Kidney tubule cell (primary cell): ENCODE data around the gene NKAIN2.
A peak's percentile ranks its signal among the peaks of the same experiment; 100 is the strongest.
"Not testable (repeated sequence)": the region's sequence is repeated elsewhere in the genome, so short reads cannot be mapped to it uniquely, and the experiment has no call there.

Experiments
- DNase-seq: peaks from one replicate; pipeline ENCODE4 v3.0.0-alpha.2; 2018; ENCODE audit warnings: low spot score

The NKAIN2 gene

DNA sequence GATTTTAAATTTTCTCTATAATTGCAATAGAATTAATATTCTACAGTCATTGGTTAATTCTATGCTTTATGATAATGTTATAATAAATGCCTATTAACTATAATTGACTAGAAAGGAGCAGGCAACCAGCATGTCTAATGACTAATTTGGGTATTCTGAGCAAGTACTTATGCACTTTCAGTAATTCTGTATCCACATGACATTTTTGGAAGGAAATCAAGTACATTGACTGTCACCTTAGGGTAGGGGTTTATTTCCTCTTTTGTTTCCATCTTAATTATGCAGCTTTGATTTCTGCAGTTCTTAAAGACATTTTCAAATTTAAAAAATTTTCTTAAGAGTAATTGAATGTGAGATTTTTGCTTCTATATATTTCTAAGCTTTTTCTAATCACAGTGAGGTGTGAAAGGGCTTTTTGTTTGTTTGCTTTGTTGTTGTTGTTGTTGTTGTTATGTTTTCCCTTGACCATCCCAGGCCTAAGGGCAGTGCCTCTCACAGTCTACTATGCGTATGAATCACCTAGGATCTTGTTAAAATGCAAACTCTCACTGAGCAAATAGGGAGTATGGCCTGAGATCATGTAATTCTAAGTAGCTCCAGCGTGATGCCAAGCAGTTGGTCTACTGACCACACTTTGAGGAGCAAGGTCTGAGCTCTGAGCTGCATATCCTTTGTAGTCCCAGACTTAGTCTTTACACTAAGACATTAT lies 691.4 kb downstream of the NKAIN2 start:
- peak; percentile 12 for DNase-seq

DNA sequence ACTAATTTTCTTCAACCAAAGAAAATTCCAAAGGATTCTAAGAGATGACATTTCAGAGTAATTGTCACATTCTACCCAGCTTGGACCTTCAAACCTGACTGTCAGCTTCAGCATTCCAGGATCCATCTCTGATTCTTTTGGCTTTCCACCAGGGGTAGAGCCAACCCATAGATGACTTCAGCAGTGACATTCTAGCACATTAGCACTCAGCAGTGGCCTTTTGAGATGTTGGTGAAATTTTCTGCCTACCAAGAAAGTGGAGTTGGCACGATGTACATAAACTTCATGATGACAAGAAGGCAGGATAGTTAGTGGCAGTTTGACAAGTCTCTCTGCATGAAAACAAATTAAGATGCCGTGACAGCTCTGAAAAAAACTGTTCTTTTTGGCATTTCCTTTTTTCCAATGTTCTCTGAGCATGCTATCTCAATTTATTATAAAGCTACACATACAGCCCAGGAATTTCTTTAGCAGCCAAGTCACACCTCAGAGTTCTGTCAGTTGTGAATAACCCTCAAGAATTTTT lies 692.1 kb downstream of the NKAIN2 start:
- no peak for DNase-seq

DNA sequence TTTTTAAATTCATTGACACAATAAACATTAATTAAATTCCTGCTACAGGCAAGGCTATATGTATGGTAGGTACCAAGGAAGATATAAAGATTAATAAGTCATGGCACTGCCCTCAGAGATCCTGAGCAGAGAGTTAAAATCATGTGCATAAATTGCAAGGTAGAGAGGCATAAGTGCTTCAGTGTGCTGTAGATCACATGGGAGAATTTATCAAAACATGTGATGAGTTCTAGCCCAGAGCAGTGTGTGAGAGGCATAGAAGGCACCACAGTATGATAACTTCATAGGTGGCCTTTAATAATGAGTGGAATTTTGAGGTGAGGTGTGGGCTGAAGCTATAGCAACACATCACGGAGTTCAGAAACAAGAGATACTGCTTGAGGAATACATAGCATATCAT lies 692.7 kb downstream of the NKAIN2 start:
- no peak for DNase-seq

DNA sequence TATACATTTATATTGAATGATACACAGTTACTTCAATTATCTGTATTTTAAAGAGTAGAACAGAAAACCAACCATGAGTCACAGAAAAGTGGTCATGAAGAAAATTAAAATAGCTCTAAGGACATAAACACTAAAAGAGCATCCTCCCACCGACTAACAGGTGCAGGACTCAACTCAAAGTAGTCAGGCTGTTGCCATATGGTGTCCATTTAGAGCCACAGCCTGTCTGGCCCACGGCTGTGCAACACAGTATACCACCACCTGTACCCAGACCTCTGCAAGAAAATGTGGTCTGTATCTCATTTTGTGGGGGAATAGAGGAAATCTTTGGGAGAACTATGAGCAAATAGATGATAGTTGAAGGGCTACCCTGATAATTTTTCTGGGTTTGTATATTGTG lies 708.8 kb downstream of the NKAIN2 start:
- no peak for DNase-seq

GRCh38 chr6:124517339-124517738 lies 713.7 kb downstream of the NKAIN2 start:
- no peak for DNase-seq

- no peak for DNase-seq
Measured at GRCh38 chr6:124520514-124520913, 716.8 kb downstream of the NKAIN2 start.

GRCh38 chr6:124522335-124522734 lies 718.7 kb downstream of the NKAIN2 start:
- no peak for DNase-seq

DNA sequence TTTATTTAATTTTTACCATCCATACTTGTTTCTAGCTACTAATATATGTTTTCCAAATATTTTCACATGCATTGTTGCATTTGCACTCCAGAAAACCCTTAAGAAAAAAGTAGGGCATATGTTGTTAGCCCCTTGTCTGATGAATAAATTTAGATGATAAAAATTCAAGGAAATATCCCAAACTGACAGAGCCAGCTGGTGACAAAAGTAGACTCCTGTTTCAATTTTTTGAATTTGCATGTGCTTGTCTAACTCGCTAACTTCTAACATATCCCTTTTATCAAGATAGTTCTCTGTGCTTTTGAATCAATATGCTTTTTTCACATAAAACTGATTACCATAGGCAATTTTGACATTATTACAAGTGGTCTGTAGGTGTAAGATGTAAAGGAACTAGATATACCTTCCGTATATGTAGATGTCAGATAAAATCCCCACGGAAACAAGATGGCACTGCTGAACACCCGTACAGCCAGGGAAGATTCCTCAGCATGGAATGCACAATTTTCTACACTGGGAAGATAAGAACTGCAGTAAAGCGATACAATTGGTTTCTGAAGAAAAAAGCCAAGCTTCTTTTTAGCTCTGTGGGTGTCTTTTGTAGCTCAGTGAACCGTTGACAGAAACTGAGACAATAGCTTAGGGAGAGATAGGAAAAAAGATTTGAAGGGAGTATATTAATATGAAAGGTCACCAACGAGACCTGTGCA lies 721.0 kb downstream of the NKAIN2 start:
- no peak for DNase-seq

DNA sequence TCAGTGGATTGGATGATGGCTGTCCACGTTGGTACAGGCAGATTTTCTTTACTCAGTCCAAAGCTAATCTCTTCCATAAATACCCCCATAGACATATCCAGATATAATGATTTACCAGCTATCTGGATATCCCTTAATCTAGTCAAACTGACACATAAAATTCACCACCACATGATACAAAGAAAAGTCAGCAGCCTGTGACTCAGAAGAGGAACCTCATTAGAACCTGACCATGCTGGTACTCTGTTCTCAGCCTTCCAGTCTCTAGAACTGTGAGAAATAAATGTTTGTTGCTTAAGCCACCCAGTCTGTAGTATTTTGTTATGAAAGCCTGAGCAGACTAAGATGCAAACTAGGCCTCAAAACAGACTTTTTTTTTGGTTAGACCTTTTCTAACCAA lies 727.3 kb downstream of the NKAIN2 start:
- peak; percentile 48 for DNase-seq

GRCh38 chr6:124535299-124535698 lies 731.6 kb downstream of the NKAIN2 start:
- no peak for DNase-seq

- peak; percentile 82 for DNase-seq
Measured at GRCh38 chr6:124535746-124536145, 732.1 kb downstream of the NKAIN2 start.

DNA sequence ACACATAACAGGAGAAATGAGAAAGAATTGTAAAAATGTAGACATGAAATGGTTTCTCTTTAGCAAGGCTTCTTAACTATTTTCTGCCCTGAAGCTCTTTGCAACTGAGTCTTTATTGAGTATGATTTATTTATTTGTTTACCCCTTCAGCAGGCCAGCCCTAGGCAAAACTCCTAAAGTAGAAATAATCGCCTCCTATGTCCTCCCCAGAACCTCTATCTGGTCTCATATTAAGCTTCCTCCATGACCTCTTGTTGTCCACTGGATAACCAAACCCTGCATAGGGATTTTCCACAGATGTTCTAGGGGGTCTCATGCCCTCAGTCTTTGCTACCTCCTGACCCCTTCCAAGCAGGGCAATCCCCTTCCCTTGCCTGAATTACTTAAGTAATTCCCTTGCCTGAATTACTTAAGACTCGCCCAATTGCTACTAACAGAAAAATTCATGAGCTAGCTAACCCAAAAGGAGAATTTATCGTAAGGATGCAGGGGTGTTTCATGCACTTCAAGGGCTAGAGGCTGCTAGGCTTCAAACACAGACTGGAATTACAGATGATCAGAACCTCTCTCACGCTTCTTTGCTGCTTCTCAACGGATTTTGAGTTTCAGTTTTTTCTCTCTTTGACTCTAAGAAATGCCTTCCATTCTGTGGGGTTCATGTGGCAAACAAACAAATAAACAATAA lies 732.6 kb downstream of the NKAIN2 start:
- DNase-seq: no peak

DNA sequence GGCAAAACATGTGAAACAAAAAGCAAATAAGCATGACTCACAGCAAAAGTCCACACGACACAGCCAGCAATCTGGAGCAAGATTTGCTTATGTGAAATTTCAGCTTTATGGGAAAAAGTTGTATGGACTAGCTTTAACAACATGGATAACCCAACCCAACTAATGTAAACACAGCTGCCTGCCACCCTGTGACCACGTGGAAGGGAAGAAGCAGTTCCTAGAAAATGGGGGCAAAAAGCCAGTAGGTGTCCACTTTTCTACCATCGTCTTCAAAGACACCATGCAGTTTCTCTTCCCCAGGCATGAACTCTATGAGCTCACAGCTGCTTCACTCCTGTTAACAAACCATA lies 733.2 kb downstream of the NKAIN2 start:
- no peak for DNase-seq

GRCh38 chr6:124539096-124539495 lies 735.4 kb downstream of the NKAIN2 start:
- no peak for DNase-seq

GRCh38 chr6:124541573-124541972 lies 737.9 kb downstream of the NKAIN2 start:
- DNase-seq: no peak

DNA sequence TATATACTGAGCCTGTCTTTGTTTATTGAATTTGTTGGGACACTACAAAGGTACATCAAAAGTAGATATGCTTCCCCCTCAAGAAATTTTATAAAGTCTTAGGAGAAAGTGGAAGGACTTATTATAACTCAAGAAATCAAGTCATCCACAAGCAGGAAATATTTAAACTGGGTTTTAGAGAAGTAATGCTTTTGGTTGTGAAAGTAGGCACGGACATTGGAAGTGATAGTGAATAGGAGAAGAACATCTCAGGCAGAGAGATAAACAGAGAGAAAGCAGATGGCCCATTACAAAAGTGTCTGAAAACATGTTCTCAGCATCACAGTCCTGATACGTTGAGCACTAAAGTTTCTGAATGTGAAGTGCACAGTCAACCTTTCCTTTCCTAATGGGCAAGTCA lies 742.9 kb downstream of the NKAIN2 start:
- no peak for DNase-seq

DNA sequence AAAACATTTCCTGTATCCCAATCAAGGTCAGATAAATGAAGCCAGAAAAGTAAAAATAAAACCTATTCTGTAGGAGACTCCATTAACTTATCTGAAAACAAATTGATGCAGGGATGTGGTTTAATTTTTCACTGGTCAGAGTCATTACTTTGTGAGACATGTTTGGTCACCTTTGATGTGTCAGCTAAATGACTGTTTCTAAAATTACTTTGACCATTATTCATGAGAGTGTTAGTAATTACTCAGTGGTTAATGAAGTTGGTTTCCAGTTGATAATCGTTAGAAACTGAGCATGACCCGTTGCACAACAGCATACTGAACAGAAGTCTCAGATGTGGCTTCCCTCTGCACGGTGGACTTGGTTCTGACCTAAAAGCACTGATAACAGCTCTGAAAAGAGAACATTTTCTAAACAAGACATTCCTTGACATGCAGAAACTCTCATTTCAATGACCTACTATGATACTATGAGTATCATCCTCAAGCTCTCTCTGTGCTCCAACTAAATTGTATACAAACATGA lies 748.1 kb downstream of the NKAIN2 start:
- peak; percentile 36 for DNase-seq

DNA sequence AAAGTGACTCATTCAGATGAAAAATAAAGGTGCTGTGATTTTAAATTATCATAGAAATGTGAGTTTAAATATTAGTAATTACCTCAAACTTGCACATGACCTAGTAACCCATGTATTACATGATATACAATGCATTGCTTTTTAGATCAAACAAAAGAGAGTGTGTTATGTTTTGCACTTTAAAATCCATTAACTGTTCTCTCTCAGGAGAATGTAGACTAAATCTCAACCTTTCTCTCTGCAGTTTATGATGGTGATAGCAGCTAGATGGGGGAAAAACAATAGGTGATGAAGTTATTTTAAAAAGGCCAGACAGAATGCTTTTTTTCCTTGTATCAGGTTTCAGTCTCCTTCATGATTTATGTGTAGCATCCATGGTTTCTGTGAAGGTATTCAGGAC lies 754.2 kb downstream of the NKAIN2 start:
- no peak for DNase-seq

DNA sequence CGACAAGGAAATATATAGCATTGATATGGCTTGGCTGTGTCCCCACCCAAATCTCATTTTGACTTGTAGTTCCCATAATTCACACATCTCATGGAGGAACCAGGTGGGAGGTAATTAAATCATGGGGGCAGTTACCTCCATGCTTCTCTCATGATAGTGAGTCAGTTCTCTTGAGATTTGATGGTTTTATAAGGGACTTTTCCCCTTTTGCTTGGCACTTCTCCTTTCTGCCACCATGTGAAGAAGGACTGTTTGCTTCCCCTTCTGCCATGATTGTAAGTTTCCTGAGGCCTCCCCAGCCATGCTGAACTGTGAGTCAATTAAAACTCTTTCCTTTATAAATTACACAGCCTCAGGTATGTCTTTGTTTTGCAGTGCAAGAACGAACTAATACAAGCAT lies 756.4 kb downstream of the NKAIN2 start:
- DNase-seq: not testable (repeated sequence)

GRCh38 chr6:124560873-124561567 lies 757.4 kb downstream of the NKAIN2 start:
- DNase-seq: no peak

GRCh38 chr6:124561635-124562130 lies 758.0 kb downstream of the NKAIN2 start:
- no peak for DNase-seq

GRCh38 chr6:124564125-124564524 lies 760.5 kb downstream of the NKAIN2 start:
- not testable (repeated sequence) for DNase-seq
